Kidney glomerular epithelial cell (primary cell): Measurements from ENCODE around the gene NTNG2.

Source experiments
- DNase-seq: peaks from one replicate; lab custom pipeline; 2025; lab: John Stamatoyannopoulos, UW

Gene NTNG2

GRCh38 chr9:132146575-132146974 is 15.3 kb upstream of the NTNG2 start:
- DNase-seq = no peak

- no peak for DNase-seq
Observed at GRCh38 chr9:132147331-132147730, 14.5 kb upstream of the NTNG2 start.

- DNase-seq = no peak
Observed at GRCh38 chr9:132147839-132148238, 14.0 kb upstream of the NTNG2 start.

GRCh38 chr9:132150256-132150655 is 11.6 kb upstream of the NTNG2 start:
- no peak for DNase-seq

- DNase-seq = no peak
Observed at GRCh38 chr9:132151118-132151517, 10.7 kb upstream of the NTNG2 start.

GRCh38 chr9:132152231-132152630 is 9.6 kb upstream of the NTNG2 start:
- no peak for DNase-seq

GRCh38 chr9:132154863-132155567 is 6.8 kb upstream of the NTNG2 start:
- DNase-seq = no peak

- DNase-seq = no peak
Observed at GRCh38 chr9:132155568-132155895, 6.3 kb upstream of the NTNG2 start.

- DNase-seq = no peak
Observed at GRCh38 chr9:132156262-132156661, 5.6 kb upstream of the NTNG2 start.

- no peak for DNase-seq
Observed at GRCh38 chr9:132157347-132158116, 4.3 kb upstream of the NTNG2 start.

- peak; percentile 38 for DNase-seq
Observed at GRCh38 chr9:132160802-132161742, 786 bp upstream of the NTNG2 start.

- no peak for DNase-seq
Observed at GRCh38 chr9:132162764-132163456, 1.1 kb downstream of the NTNG2 start.

GRCh38 chr9:132163457-132163875 is 1.6 kb downstream of the NTNG2 start:
- DNase-seq = no peak

GRCh38 chr9:132163876-132164603 is 2.2 kb downstream of the NTNG2 start:
- no peak for DNase-seq

- DNase-seq = no peak
Observed at GRCh38 chr9:132164604-132165362, 2.9 kb downstream of the NTNG2 start.

GRCh38 chr9:132166599-132166998 is 4.7 kb downstream of the NTNG2 start:
- no peak for DNase-seq

- DNase-seq = no peak
Observed at GRCh38 chr9:132167192-132167591, 5.3 kb downstream of the NTNG2 start.

- DNase-seq = no peak
Observed at GRCh38 chr9:132168347-132168746, 6.5 kb downstream of the NTNG2 start.

- no peak for DNase-seq
Observed at GRCh38 chr9:132168851-132169250, 7.0 kb downstream of the NTNG2 start.

GRCh38 chr9:132169672-132170392 is 8.0 kb downstream of the NTNG2 start:
- no peak for DNase-seq
